Measurements from ENCODE around the gene UBE2C.

GRCh38 chr20:45835825-45836224 lies 23.4 kb downstream of the UBE2C start:
- TF ChIP-seq, protein P1, sequence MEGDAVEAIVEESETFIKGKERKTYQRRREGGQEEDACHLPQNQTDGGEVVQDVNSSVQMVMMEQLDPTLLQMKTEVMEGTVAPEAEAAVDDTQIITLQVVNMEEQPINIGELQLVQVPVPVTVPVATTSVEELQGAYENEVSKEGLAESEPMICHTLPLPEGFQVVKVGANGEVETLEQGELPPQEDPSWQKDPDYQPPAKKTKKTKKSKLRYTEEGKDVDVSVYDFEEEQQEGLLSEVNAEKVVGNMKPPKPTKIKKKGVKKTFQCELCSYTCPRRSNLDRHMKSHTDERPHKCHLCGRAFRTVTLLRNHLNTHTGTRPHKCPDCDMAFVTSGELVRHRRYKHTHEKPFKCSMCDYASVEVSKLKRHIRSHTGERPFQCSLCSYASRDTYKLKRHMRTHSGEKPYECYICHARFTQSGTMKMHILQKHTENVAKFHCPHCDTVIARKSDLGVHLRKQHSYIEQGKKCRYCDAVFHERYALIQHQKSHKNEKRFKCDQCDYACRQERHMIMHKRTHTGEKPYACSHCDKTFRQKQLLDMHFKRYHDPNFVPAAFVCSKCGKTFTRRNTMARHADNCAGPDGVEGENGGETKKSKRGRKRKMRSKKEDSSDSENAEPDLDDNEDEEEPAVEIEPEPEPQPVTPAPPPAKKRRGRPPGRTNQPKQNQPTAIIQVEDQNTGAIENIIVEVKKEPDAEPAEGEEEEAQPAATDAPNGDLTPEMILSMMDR (IDR thresholded peaks at IDR 0.05) = no peak
- TF ChIP-seq REST (IDR thresholded peaks at IDR 0.05; ENCODE audit: insufficient read depth in 1 of 2, low read depth in 2 of 2, low read length in 1 of 2) = no peak
